ENCODE data around the gene SHISAL1. TPM values are rescaled to one million over a fixed set of nuclear protein-coding genes. Genes with fewer than 3 reads are reported as not detected.

The SHISAL1 gene
- total and polyA plus RNA-seq, 11 donors, result 0.32 to 1.5 (median 0.85) TPM

GRCh38 chr22:44273175-44273574 is 39.6 kb downstream of the SHISAL1 start:
- Histone ChIP-seq H3K4me3 (no peak overlapping the region), H3K27me3 (peaks cover 0 to 4% (median 0%) of the 10 kb centered on the region in 9 donors), H3K9me3 (no peaks in the 10 kb centered on the region), H3K36me3 (no peaks in the 10 kb centered on the region), H3K4me1 (no peaks in the 10 kb centered on the region), H3K27ac (no peak overlapping the region)
- intact Hi-C loops (cut with DNase I), result no loop called here
- TF ChIP-seq POLR2A (IDR thresholded peaks at IDR 0.05) (no peak), CTCF (IDR thresholded peaks at IDR 0.05) (no peak)
- WGBS, 4 donors, result 64 to 92% (median 77%) methylated on average over 5 of the region's 5 CpGs
- ATAC-seq (no peak), DNase-seq (no peak)

GRCh38 chr22:44272401-44272771 is 40.4 kb downstream of the SHISAL1 start:
- Histone ChIP-seq H3K9me3 (no peaks in the 10 kb centered on the region), H3K27me3 (peaks cover 0 to 4% (median 0%) of the 10 kb centered on the region in 9 donors), H3K4me3 (no peak overlapping the region), H3K27ac (no peak overlapping the region), H3K4me1 (no peaks in the 10 kb centered on the region), H3K36me3 (no peaks in the 10 kb centered on the region)
- ATAC-seq (no peak), DNase-seq (no peak)
- no peak for TF ChIP-seq CTCF (IDR thresholded peaks at IDR 0.05)
- TF ChIP-seq POLR2A (IDR thresholded peaks at IDR 0.05), result no peak
- 65 to 74% (median 68%) methylated on average over 5 of the region's 5 CpGs for WGBS, 4 donors
- intact Hi-C loops (cut with DNase I), result no loop called here

DNA sequence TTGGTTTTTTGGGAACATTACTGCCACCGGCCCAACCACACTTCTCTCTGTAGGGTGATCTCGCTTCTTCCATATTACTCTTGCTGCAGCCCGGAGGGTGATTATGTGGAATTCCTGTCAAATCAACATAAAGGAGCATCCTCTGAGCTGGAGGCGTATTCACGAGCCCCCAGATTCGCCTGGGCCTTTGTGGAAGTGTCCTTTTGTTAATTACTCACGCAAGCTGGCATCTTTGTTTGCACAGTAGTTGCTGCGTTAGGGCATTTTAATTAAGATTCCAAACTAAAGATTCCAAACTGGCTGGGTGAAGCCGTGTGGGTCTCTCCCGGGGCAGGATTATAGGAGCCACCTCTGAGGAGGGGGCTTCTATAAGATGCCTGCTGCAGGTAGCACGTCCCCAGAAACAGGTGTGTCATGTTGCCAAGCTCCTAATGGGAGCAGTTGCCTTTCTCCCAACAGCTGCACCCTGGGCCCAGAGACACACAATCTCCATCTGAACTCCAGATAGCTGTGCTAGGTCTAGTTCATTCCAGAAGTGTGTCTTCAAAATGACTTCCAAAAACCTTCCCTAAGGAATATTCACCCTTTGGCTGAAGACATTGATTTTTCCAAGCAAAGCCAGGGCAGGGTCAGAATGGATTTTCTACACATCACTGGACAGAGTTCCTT is 40.9 kb downstream of the SHISAL1 start:
- H3K36me3 ChIP-seq, result no peaks in the 10 kb centered on the region
- H3K9me3 ChIP-seq, result no peaks in the 10 kb centered on the region
- DNase-seq, result no peak
- peaks cover 0 to 2% (median 0%) of the 10 kb centered on the region in 12 donors for H3K4me1 ChIP-seq
- TF ChIP-seq CTCF (IDR thresholded peaks at IDR 0.05), result no peak
- TF ChIP-seq POLR2A (IDR thresholded peaks at IDR 0.05), result no peak
- H3K27me3 ChIP-seq, result peaks cover 0 to 4% (median 0%) of the 10 kb centered on the region in 9 donors
- WGBS, 4 donors, result 82 to 93% (median 90%) methylated on average over 10 to 11 of the region's 11 CpGs
- no peak overlapping the region for H3K27ac ChIP-seq
- ATAC-seq, result no peak
- H3K4me3 ChIP-seq, result no peak overlapping the region
- intact Hi-C loops (cut with DNase I), result no loop called here

DNA sequence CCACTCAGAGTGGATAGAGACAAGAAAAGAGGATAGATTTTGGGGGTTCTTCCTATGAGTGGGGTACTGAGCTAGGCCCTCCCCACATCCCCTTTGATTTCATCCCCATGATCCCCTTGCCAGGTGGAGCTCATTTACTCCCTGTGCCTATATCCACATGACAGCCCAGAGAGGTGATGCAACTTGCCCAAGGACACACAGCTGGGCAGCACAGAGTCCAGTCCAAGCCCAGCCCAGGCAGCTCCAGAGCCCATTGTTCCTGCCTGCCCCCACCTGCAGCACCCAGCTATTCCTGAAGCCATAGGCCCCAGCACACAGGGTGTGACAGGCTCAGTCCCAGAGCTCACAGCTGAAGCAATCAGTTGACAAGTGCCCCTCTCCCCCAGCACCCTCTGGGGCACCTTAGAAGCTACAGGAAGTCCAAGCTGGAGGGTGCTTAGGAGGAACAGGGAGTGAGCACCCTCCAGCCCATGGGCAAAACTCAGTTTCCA is 41.7 kb downstream of the SHISAL1 start:
- DNase-seq, result peak in 1 of 5 donors; percentile 11
- no peak overlapping the region for H3K4me3 ChIP-seq
- H3K27me3 ChIP-seq, result peaks cover 0 to 4% (median 0%) of the 10 kb centered on the region in 9 donors
- TF ChIP-seq POLR2A (IDR thresholded peaks at IDR 0.05) (no peak), CTCF (IDR thresholded peaks at IDR 0.05) (no peak)
- ATAC-seq, result no peak
- no peak overlapping the region for H3K27ac ChIP-seq
- H3K4me1 ChIP-seq, result peaks cover 0 to 6% (median 0%) of the 10 kb centered on the region in 12 donors
- intact Hi-C loops (cut with DNase I), result no loop called here
- no peaks in the 10 kb centered on the region for H3K9me3 ChIP-seq
- no peaks in the 10 kb centered on the region for H3K36me3 ChIP-seq
